ENCODE results near the gene ASIC2. TPM values are rescaled to one million over a fixed set of nuclear protein-coding genes. Genes with fewer than 3 reads are reported as not detected.

ASIC2 gene
- total RNA-seq (not detected), polyA plus RNA-seq (not detected)
- long read RNA-seq, donor 1: 0 reads
- long read RNA-seq, donor 2: 0 reads
- long read RNA-seq, donor 3: 0 reads

- Histone ChIP-seq H3K9me3 (no peaks in the 10 kb centered on the region), H3K4me3 (peak within 1 kb of the TSS in 9 of 10 donors; percentile 5 to 36 (median 24)), H3K27ac (no peak within 1 kb of the TSS), H3K4me1 (peaks cover 3 to 15% (median 9%) of the 10 kb centered on the region in 9 donors), H3K36me3 (no peaks in the 10 kb centered on the region), H3K27me3 (peaks cover 16 to 90% (median 75%) of the 10 kb centered on the region in 7 donors)
- no peak for DNase-seq
- ATAC-seq: peak in 3 of 8 donors; percentile 26 to 37 (median 33)
- intact Hi-C loops (cut with DNase I): no loop called here
- TF ChIP-seq CTCF (IDR thresholded peaks at IDR 0.05): no peak
- WGBS, 2 donors: 8% methylated on average over 68 of the region's 68 CpGs
Measured at GRCh38 chr17:33292981-33293867, at the start of gene ASIC2. ASIC2 (minus strand) TSS chr17:33293295.

GRCh38 chr17:33342025-33342424 lies 48.9 kb upstream of the ASIC2 start:
- WGBS, 2 donors: 49 to 59% methylated on average over 3 of the region's 3 CpGs
- H3K36me3 ChIP-seq: no peaks in the 10 kb centered on the region
- peaks cover 0 to 53% (median 35%) of the 10 kb centered on the region in 7 donors for H3K27me3 ChIP-seq
- H3K4me3 ChIP-seq: no peak overlapping the region
- no peak for ATAC-seq
- intact Hi-C loops (cut with DNase I): no loop called here
- H3K4me1 ChIP-seq: no peaks in the 10 kb centered on the region
- no peaks in the 10 kb centered on the region for H3K9me3 ChIP-seq
- H3K27ac ChIP-seq: no peak overlapping the region
- no peak for TF ChIP-seq CTCF (IDR thresholded peaks at IDR 0.05)
- no peak for DNase-seq

GRCh38 chr17:33338242-33338641 lies 45.1 kb upstream of the ASIC2 start:
- H3K4me1 ChIP-seq: no peaks in the 10 kb centered on the region
- H3K27me3 ChIP-seq: peaks cover 0 to 61% (median 43%) of the 10 kb centered on the region in 7 donors
- no peaks in the 10 kb centered on the region for H3K9me3 ChIP-seq
- no peak overlapping the region for H3K4me3 ChIP-seq
- H3K27ac ChIP-seq: no peak overlapping the region
- intact Hi-C loops (cut with DNase I): no loop called here
- no peak for ATAC-seq
- WGBS, 2 donors: 62 to 68% methylated on average over 4 of the region's 4 CpGs
- no peak for TF ChIP-seq CTCF (IDR thresholded peaks at IDR 0.05)
- no peaks in the 10 kb centered on the region for H3K36me3 ChIP-seq
- DNase-seq: no peak

GRCh38 chr17:33335491-33336173 lies 42.5 kb upstream of the ASIC2 start:
- Histone ChIP-seq H3K4me1 (no peaks in the 10 kb centered on the region), H3K4me3 (no peak overlapping the region), H3K9me3 (no peaks in the 10 kb centered on the region), H3K27ac (no peak overlapping the region), H3K36me3 (no peaks in the 10 kb centered on the region), H3K27me3 (peaks cover 0 to 58% (median 26%) of the 10 kb centered on the region in 7 donors)
- TF ChIP-seq CTCF (IDR thresholded peaks at IDR 0.05): no peak
- intact Hi-C loops (cut with DNase I): no loop called here
- ATAC-seq (no peak), DNase-seq (no peak)
- WGBS, 2 donors: 56% methylated on average over 5 of the region's 5 CpGs
